Measurements from ENCODE around the gene KLHL2. TPM values are rescaled to one million over a fixed set of nuclear protein-coding genes. Genes with fewer than 3 reads are reported as not detected.

Gene KLHL2
- total RNA-seq, 1 donor from 2014 or later = 16.0 TPM

DNA sequence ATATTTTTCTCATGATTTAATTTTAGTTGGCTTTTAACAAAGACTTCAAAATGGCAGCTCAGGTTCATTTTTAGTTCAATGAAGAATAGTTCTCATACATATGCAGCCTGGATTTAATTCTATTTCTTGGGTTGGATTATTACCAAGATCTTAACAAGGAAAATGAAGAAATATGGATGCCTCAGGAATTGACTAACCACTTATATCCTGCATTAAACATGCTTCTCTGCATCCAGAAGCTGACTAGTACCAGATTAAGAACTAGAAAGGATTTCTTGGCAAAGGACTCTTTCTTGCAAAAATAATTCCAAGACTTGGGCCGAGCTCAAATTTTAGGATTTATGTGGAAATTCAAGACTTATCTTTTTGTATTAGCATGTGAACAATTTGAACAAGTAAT lies 5.6 kb upstream of the KLHL2 start:
- H3K27ac Mint-ChIP-seq (ENCODE audit: unreplicated experiment) = no peak overlapping the region
- H3K9me3 Mint-ChIP-seq (ENCODE audit: low read depth) = no peaks in the 10 kb centered on the region

DNA sequence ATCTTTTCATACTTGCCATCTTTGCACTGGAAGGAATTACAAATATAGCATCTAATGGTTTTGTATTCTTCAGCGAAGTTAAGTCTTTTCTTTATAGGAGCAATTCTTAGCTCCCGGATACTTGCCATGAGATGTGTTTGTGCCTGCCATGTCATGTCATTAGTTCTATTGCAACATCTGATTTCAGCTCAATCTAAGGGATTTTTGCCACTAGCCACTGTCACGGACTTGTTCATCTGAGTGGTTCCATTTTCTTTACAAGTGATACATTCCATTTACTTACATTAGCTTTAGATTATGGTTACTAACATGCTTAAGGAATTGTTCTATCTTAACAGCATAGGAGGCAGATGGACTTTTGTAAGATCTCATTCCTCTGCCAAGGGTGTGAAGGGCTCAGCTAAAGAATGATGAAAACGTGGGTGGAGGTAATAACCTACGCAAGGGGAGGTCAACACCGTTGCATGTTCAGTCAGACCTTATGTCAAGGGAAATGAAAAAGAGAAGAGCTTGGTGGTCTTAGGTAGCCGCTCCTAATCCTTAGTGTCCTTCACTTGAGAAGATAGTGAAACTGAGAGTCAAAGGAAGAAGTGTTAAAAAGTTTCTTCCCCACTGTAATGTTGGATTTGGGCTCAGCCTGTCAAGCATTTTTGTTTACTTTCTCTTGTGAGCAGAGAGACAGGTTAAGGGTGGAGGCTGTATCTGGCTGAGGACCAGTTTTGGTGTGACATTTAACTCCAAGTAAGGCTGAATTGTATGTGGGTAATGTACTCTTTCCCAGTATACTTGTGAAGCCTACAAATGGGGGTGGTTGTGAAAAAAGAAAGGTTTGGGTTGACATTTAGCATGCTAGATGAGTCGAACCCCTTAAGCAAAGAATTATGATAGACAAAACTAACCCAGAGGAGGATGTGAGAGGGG lies 3.6 kb upstream of the KLHL2 start:
- no peak for DNase-seq (ENCODE audit: low spot score)
- TF ChIP-seq, protein P1, sequence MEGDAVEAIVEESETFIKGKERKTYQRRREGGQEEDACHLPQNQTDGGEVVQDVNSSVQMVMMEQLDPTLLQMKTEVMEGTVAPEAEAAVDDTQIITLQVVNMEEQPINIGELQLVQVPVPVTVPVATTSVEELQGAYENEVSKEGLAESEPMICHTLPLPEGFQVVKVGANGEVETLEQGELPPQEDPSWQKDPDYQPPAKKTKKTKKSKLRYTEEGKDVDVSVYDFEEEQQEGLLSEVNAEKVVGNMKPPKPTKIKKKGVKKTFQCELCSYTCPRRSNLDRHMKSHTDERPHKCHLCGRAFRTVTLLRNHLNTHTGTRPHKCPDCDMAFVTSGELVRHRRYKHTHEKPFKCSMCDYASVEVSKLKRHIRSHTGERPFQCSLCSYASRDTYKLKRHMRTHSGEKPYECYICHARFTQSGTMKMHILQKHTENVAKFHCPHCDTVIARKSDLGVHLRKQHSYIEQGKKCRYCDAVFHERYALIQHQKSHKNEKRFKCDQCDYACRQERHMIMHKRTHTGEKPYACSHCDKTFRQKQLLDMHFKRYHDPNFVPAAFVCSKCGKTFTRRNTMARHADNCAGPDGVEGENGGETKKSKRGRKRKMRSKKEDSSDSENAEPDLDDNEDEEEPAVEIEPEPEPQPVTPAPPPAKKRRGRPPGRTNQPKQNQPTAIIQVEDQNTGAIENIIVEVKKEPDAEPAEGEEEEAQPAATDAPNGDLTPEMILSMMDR (IDR thresholded peaks at IDR 0.05) = no peak
- Mint-ChIP-seq H3K36me3 (ENCODE audit: low read depth) (no peaks in the 10 kb centered on the region), H3K27me3 (ENCODE audit: low read depth) (no peaks in the 10 kb centered on the region), H3K4me3 (ENCODE audit: unreplicated experiment) (no peak overlapping the region), H3K4me1 (ENCODE audit: low read depth) (peaks cover 16% of the 10 kb centered on the region), H3K9me3 (ENCODE audit: low read depth) (no peaks in the 10 kb centered on the region), H3K27ac (ENCODE audit: unreplicated experiment) (no peak overlapping the region)

More for the DNA sequence above, 5.6 kb upstream of the KLHL2 start:
- H3K36me3 Mint-ChIP-seq (ENCODE audit: low read depth) = no peaks in the 10 kb centered on the region
- no peaks in the 10 kb centered on the region for H3K27me3 Mint-ChIP-seq (ENCODE audit: low read depth)
- DNase-seq (ENCODE audit: low spot score) = no peak
- TF ChIP-seq, protein P1 (IDR thresholded peaks at IDR 0.05) = no peak
- peaks cover 7% of the 10 kb centered on the region for H3K4me1 Mint-ChIP-seq (ENCODE audit: low read depth)
- no peak overlapping the region for H3K4me3 Mint-ChIP-seq (ENCODE audit: unreplicated experiment)

DNA sequence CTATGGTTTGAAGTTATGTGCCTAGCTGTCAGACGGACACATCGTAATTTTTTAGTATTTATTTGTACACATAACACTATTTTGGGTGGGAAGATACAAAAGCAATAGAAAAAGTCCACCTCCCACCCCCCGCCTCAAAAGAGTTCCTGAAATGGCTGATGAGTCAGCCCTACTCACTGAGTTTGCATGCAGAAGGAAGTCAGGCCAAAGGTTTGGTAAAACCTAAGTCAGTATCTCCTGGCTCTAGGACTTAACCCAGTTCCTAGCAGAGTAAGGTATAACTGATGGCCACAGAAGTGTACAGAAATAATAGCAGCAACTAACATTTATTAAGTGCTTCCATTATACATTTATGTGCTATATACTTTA lies 2.9 kb upstream of the KLHL2 start:
- Mint-ChIP-seq H3K4me3 (ENCODE audit: unreplicated experiment) (no peak overlapping the region), H3K36me3 (ENCODE audit: low read depth) (no peaks in the 10 kb centered on the region), H3K27me3 (ENCODE audit: low read depth) (no peaks in the 10 kb centered on the region), H3K4me1 (ENCODE audit: low read depth) (peaks cover 20% of the 10 kb centered on the region), H3K27ac (ENCODE audit: unreplicated experiment) (no peak overlapping the region), H3K9me3 (ENCODE audit: low read depth) (no peaks in the 10 kb centered on the region)
- no peak for DNase-seq (ENCODE audit: low spot score)
- TF ChIP-seq, protein P1 (IDR thresholded peaks at IDR 0.05) = no peak

DNA sequence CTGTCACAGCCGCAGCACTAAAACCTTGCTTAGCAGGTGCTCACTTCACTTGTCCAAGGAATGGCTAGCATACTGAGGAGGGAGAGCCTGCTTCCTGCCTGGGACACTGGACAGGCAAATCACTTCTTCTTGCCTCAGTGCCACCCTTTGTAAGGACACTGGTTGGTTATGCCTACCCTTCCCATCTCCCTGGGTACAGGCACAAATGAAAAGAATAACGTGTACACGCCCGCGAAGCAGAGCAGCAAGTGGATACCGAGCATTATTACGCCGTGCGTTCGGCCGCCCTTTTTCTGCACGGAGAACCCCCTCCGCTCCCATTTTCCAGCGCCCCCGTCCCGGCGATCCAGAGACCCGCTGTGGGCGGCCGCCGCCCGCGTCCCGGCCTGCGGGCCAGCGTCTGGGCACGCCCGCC lies 338 bp upstream of the KLHL2 start:
- TF ChIP-seq, protein P1 (IDR thresholded peaks at IDR 0.05) = no peak
- Mint-ChIP-seq H3K4me3 (ENCODE audit: unreplicated experiment) (peak overlapping the region; percentile 79), H3K4me1 (ENCODE audit: low read depth) (peaks cover 29% of the 10 kb centered on the region), H3K9me3 (ENCODE audit: low read depth) (no peaks in the 10 kb centered on the region), H3K27ac (ENCODE audit: unreplicated experiment) (peak overlapping the region; percentile 76), H3K36me3 (ENCODE audit: low read depth) (no peaks in the 10 kb centered on the region), H3K27me3 (ENCODE audit: low read depth) (no peaks in the 10 kb centered on the region)
- DNase-seq (ENCODE audit: low spot score) = no peak

DNA sequence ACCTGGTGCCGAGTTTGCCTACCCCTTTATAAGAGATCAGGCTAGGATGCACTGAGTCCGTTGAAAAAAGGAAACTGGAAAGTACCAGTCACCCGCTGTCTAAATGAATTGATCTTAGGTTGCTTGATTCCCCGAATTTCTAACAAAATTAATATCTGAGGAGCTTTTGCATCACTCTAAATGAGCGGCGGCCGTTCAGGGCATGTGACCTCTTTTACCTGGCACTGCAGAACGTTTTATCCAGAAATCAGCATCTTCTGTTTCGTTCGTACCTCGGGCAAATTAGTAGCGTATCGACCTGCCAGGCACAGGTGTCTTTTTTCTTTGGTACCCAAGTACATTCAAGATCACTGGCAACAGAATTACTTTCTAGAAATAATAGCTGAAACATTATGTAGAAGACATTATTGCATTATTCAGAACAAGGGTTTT lies 876 bp downstream of the KLHL2 start:
- Mint-ChIP-seq H3K27ac (ENCODE audit: unreplicated experiment) (peak overlapping the region; percentile 69), H3K27me3 (ENCODE audit: low read depth) (no peaks in the 10 kb centered on the region), H3K4me1 (ENCODE audit: low read depth) (peaks cover 31% of the 10 kb centered on the region), H3K9me3 (ENCODE audit: low read depth) (no peaks in the 10 kb centered on the region), H3K36me3 (ENCODE audit: low read depth) (no peaks in the 10 kb centered on the region), H3K4me3 (ENCODE audit: unreplicated experiment) (peak overlapping the region; percentile 78)
- TF ChIP-seq, protein P1 (IDR thresholded peaks at IDR 0.05) = no peak
- no peak for DNase-seq (ENCODE audit: low spot score)

Data from chondrocyte (in vitro differentiated cells).